Activated naive CD8-positive, alpha-beta T cell treated with anti-CD3 and anti-CD28 coated beads, Interleukin-2, amount 50 U/mL, for 24 hours (primary cell): ENCODE measurements around the gene PHACTR3.
"Not testable (repeated sequence)": the region's sequence is repeated elsewhere in the genome, so short reads cannot be mapped to it uniquely, and the experiment has no call there.

Experiments
- ATAC-seq: fragments of 150-1000 bp; cut with Tn5 transposase; one replicate; pipeline ENCODE4 v1.10.0; 2021
- DNase-seq: peaks from one replicate; pipeline ENCODE4 v3.0.0; 2021
- H3K27ac Mint-ChIP-seq: one replicate; pipeline ENCODE4 v1.8.0; 2021; ENCODE audit warnings: mild to moderate bottlenecking, mixed read lengths
- H3K27me3 Mint-ChIP-seq: one replicate; pipeline ENCODE4 v1.8.0; 2021; ENCODE audit warnings: mixed read lengths
- H3K36me3 Mint-ChIP-seq: one replicate; pipeline ENCODE4 v1.8.0; 2021; ENCODE audit warnings: low read depth, mixed read lengths
- H3K4me1 Mint-ChIP-seq: one replicate; pipeline ENCODE4 v1.8.0; 2021; ENCODE audit warnings: mixed read lengths
- H3K4me3 Mint-ChIP-seq: one replicate; pipeline ENCODE4 v1.8.0; 2021; ENCODE audit warnings: mild to moderate bottlenecking, moderate library complexity, mixed read lengths
- H3K9me3 Mint-ChIP-seq: one replicate; pipeline ENCODE4 v1.8.0; 2021; ENCODE audit warnings: mixed read lengths

PHACTR3 gene

GRCh38 chr20:59603781-59604541 is at the start of gene PHACTR3:
Gene PHACTR3 (plus strand): TSS chr20:59604540. CDS start chr20:59605015, 475 bp downstream.
- Mint-ChIP-seq H3K27me3 (peaks cover 58% of the 10 kb centered on the region), H3K9me3 (no peaks in the 10 kb centered on the region), H3K4me3 (no peak within 1 kb of the TSS), H3K4me1 (no peaks in the 10 kb centered on the region), H3K36me3 (no peaks in the 10 kb centered on the region), H3K27ac (no peak within 1 kb of the TSS)
- no peak for ATAC-seq
- no peak for DNase-seq

GRCh38 chr20:59557733-59558529 is 46.4 kb upstream of the PHACTR3 start:
- not testable (repeated sequence) for H3K36me3 Mint-ChIP-seq, ATAC-seq, H3K4me3 Mint-ChIP-seq, H3K9me3 Mint-ChIP-seq, H3K4me1 Mint-ChIP-seq, DNase-seq, H3K27me3 Mint-ChIP-seq, H3K27ac Mint-ChIP-seq

- H3K4me3 Mint-ChIP-seq, result no peak overlapping the region
- no peak for ATAC-seq
- H3K4me1 Mint-ChIP-seq, result no peaks in the 10 kb centered on the region
- peaks cover 6% of the 10 kb centered on the region for H3K27me3 Mint-ChIP-seq
- H3K36me3 Mint-ChIP-seq, result no peaks in the 10 kb centered on the region
- DNase-seq, result no peak
- H3K9me3 Mint-ChIP-seq, result no peaks in the 10 kb centered on the region
- no peak overlapping the region for H3K27ac Mint-ChIP-seq
Measured at GRCh38 chr20:59559024-59559817, 45.1 kb upstream of the PHACTR3 start.

- no peaks in the 10 kb centered on the region for H3K36me3 Mint-ChIP-seq
- DNase-seq (no peak), ATAC-seq (no peak)
- H3K27me3 Mint-ChIP-seq, result peaks cover 6% of the 10 kb centered on the region
- no peaks in the 10 kb centered on the region for H3K4me1 Mint-ChIP-seq
- H3K27ac Mint-ChIP-seq, result no peak overlapping the region
- no peaks in the 10 kb centered on the region for H3K9me3 Mint-ChIP-seq
- H3K4me3 Mint-ChIP-seq, result no peak overlapping the region
Measured at GRCh38 chr20:59559863-59560262, 44.5 kb upstream of the PHACTR3 start.

DNA sequence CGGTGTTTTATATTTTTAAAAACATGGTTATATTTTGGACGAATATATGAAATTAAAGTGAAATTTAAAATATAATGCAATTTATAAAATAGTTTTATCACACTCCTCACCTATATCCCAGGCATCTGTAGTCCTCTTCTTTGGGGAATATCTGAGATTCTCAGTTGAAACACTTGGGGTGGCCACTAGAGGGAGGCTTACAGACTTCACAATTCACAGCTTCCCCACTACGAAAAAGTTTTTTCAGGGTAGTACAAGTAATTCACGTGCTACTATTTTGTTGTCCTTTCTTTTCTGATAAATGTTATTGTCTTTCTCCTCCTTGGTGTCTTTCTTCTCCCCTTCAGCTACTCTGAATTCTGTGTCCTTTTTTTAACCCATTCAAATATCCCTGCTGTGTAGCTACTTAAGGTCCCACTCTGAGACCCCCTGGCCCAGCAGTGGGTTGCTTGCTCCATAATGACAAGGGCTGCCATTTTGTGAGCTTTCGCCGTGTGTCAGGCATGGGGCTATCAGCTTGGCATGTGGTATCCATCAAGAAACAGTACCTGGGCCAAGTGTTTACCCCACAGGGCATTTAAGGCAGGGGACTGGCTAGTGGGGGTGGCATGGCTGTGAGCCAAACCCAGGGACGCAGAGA is 43.6 kb upstream of the PHACTR3 start:
- Mint-ChIP-seq H3K4me1 (no peaks in the 10 kb centered on the region), H3K4me3 (no peak overlapping the region), H3K27me3 (peaks cover 6% of the 10 kb centered on the region), H3K9me3 (no peaks in the 10 kb centered on the region), H3K27ac (no peak overlapping the region), H3K36me3 (no peaks in the 10 kb centered on the region)
- no peak for DNase-seq
- ATAC-seq, result no peak

- DNase-seq, result no peak
- Mint-ChIP-seq H3K9me3 (no peaks in the 10 kb centered on the region), H3K27ac (no peak overlapping the region), H3K4me3 (no peak overlapping the region), H3K4me1 (no peaks in the 10 kb centered on the region), H3K36me3 (no peaks in the 10 kb centered on the region), H3K27me3 (peaks cover 6% of the 10 kb centered on the region)
- no peak for ATAC-seq
Measured at GRCh38 chr20:59561228-59561605, 43.1 kb upstream of the PHACTR3 start.

GRCh38 chr20:59561614-59562277 is 42.6 kb upstream of the PHACTR3 start:
- no peak for ATAC-seq

GRCh38 chr20:59564171-59564570 is 40.2 kb upstream of the PHACTR3 start:
- DNase-seq (no peak), ATAC-seq (no peak)
- H3K4me1 Mint-ChIP-seq, result no peaks in the 10 kb centered on the region
- peaks cover 6% of the 10 kb centered on the region for H3K27me3 Mint-ChIP-seq
- no peak overlapping the region for H3K4me3 Mint-ChIP-seq
- no peaks in the 10 kb centered on the region for H3K36me3 Mint-ChIP-seq
- H3K27ac Mint-ChIP-seq, result no peak overlapping the region
- no peaks in the 10 kb centered on the region for H3K9me3 Mint-ChIP-seq

More at GRCh38 chr20:59561614-59562277, 42.6 kb upstream of the PHACTR3 start:
- Mint-ChIP-seq H3K36me3 (no peaks in the 10 kb centered on the region), H3K4me1 (no peaks in the 10 kb centered on the region), H3K27me3 (peaks cover 6% of the 10 kb centered on the region), H3K9me3 (no peaks in the 10 kb centered on the region), H3K27ac (no peak overlapping the region), H3K4me3 (no peak overlapping the region)
- DNase-seq, result no peak

- H3K27ac Mint-ChIP-seq, result no peak overlapping the region
- DNase-seq (no peak), ATAC-seq (no peak)
- no peak overlapping the region for H3K4me3 Mint-ChIP-seq
- no peaks in the 10 kb centered on the region for H3K36me3 Mint-ChIP-seq
- H3K9me3 Mint-ChIP-seq, result no peaks in the 10 kb centered on the region
- peaks cover 10% of the 10 kb centered on the region for H3K27me3 Mint-ChIP-seq
- H3K4me1 Mint-ChIP-seq, result no peaks in the 10 kb centered on the region
Measured at GRCh38 chr20:59564943-59565342, 39.4 kb upstream of the PHACTR3 start.

- no peaks in the 10 kb centered on the region for H3K36me3 Mint-ChIP-seq
- peaks cover 10% of the 10 kb centered on the region for H3K27me3 Mint-ChIP-seq
- no peak overlapping the region for H3K4me3 Mint-ChIP-seq
- no peaks in the 10 kb centered on the region for H3K9me3 Mint-ChIP-seq
- ATAC-seq, result no peak
- no peak overlapping the region for H3K27ac Mint-ChIP-seq
- no peak for DNase-seq
- H3K4me1 Mint-ChIP-seq, result no peaks in the 10 kb centered on the region
Measured at GRCh38 chr20:59565768-59566461, 38.4 kb upstream of the PHACTR3 start.

GRCh38 chr20:59566631-59567524 is 37.5 kb upstream of the PHACTR3 start:
- peaks cover 11% of the 10 kb centered on the region for H3K27me3 Mint-ChIP-seq
- no peak overlapping the region for H3K27ac Mint-ChIP-seq
- H3K36me3 Mint-ChIP-seq, result no peaks in the 10 kb centered on the region
- H3K9me3 Mint-ChIP-seq, result no peaks in the 10 kb centered on the region
- peaks cover 2% of the 10 kb centered on the region for H3K4me1 Mint-ChIP-seq
- no peak for DNase-seq
- no peak for ATAC-seq
- no peak overlapping the region for H3K4me3 Mint-ChIP-seq

DNA sequence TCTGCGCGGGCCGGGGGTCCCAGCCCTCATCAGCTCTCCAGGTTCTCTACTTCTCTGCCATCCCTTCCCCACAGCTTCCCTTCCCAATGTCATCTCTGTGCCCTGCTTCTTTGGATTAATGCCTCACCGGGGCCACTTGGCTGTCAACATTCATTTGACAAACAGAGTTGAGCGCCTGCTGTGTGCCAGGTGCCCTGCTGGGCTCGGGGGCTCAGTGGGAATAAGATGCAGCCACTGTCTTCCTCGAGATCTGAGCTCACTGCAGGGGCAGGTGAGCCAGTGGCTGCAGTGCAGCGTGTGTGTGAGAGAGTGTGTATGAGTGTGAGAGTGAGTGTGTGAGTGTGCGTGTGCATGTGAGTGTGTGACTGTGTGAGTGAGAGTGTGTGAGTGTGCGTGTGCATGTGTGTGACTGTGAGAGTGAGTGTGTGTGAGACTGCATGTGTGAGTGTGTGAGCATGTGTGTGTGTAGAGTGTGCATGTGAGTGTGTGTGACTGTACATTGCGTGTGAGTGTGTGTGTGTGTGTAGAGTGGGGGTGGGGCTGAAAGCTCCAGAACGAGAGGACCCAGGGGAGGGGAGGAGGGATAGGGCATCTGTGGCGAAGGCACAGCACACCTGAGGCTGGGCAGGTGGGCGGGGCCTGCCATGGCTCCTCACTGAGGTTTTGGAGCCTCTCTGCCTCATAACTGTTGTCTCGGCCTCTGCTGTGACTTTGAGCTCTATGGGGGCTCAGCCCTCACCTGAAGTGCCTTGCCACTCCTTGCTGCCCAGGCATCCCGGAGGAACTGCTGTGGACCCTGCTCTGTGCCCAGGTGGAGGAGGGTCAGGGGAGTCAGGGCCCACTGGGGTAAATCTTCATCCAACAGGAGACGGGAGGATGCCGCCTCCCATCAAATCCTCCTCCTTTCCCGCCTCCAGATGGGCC is 36.5 kb upstream of the PHACTR3 start:
- peaks cover 2% of the 10 kb centered on the region for H3K4me1 Mint-ChIP-seq
- H3K9me3 Mint-ChIP-seq, result no peaks in the 10 kb centered on the region

More for the DNA sequence above, 36.5 kb upstream of the PHACTR3 start:
- ATAC-seq (no peak), DNase-seq (no peak)
- no peaks in the 10 kb centered on the region for H3K36me3 Mint-ChIP-seq
- H3K4me3 Mint-ChIP-seq, result no peak overlapping the region
- peaks cover 14% of the 10 kb centered on the region for H3K27me3 Mint-ChIP-seq
- H3K27ac Mint-ChIP-seq, result no peak overlapping the region
